ENCODE data around the gene KCNJ5. TPM values are rescaled to one million over a fixed set of nuclear protein-coding genes. Genes with fewer than 3 reads are reported as not detected.

KCNJ5 gene
- total RNA-seq, 1 experiment from 2014 or later, result 0.11 TPM

GRCh38 chr11:128894286-128894681, 3.1 kb downstream of the KCNJ5 start:
- Histone ChIP-seq H3K4ac (ENCODE audit: low read depth, low read length) (no peak overlapping the region), H3K9ac (ENCODE audit: extremely low read depth, insufficient read length, low read length) (no peak overlapping the region), H4K5ac (ENCODE audit: insufficient read length, low read depth, low read length) (no peak overlapping the region), H2BK5ac (ENCODE audit: insufficient read length, low read length) (no peak overlapping the region), H3K9me3 (ENCODE audit: control insufficient read depth, low read depth, low read length) (no peaks in the 10 kb centered on the region), H3K27ac (ENCODE audit: insufficient read length, low read depth, low read length) (no peak overlapping the region), H3K14ac (ENCODE audit: insufficient read depth, low read length) (no peak overlapping the region), H3K4me1 (ENCODE audit: insufficient read depth, low read length) (no peaks in the 10 kb centered on the region), H2AFZ (ENCODE audit: low read length) (no peak overlapping the region), H2BK12ac (ENCODE audit: insufficient read length, low read depth, low read length) (no peak overlapping the region), H2AK5ac (ENCODE audit: insufficient read length, low read length) (no peak overlapping the region), H3K56ac (ENCODE audit: insufficient read length, low read depth, low read length) (no peak overlapping the region), H3K18ac (ENCODE audit: insufficient read length, low read depth, low read length) (no peak overlapping the region), H3K23ac (ENCODE audit: insufficient read length, low read depth, low read length) (no peak overlapping the region), H2BK15ac (ENCODE audit: low read depth, low read length) (no peak overlapping the region), H3K23me2 (ENCODE audit: insufficient read length, low read depth, low read length, poor library complexity, severe bottlenecking) (peaks cover 8% of the 10 kb centered on the region), H2BK20ac (ENCODE audit: low read depth, low read length, poor library complexity, severe bottlenecking) (no peak overlapping the region), H4K20me1 (ENCODE audit: control insufficient read depth, insufficient read depth, insufficient read length) (no peaks in the 10 kb centered on the region), H3K27me3 (ENCODE audit: insufficient read depth, low read length) (peaks cover 44% of the 10 kb centered on the region), H3T11ph (ENCODE audit: low read length) (no peak overlapping the region), H2BK120ac (ENCODE audit: low read depth, low read length, poor library complexity, severe bottlenecking) (no peak overlapping the region), H4K8ac (replicated peaks; ENCODE audit: insufficient read length, low read depth, low read length) (no peak overlapping the region), H3K4me2 (ENCODE audit: insufficient read depth, insufficient read length, low read length) (no peak overlapping the region), H3K79me2 (ENCODE audit: insufficient read depth, low read length) (no peaks in the 10 kb centered on the region), H4K91ac (ENCODE audit: insufficient read length, low read depth, low read length) (no peak overlapping the region), H3K79me1 (ENCODE audit: insufficient read depth, low read depth, low read length, poor library complexity, severe bottlenecking) (no peaks in the 10 kb centered on the region)
- H3K27me3 Mint-ChIP-seq (ENCODE audit: low read depth), result peaks cover 93% of the 10 kb centered on the region
- no peak for TF ChIP-seq CTCF (conservative IDR thresholded peaks at IDR 0.05)
- peaks cover 11 to 16% of the 10 kb centered on the region in 2 experiments for H3K4me1 Mint-ChIP-seq
- H3K4me3 Mint-ChIP-seq, result no peak overlapping the region; a peak in 1 of 5 replicates
- H3K36me3 Mint-ChIP-seq (ENCODE audit: insufficient read depth in 1 of 3, low read depth in 3 of 3), result no peaks in the 10 kb centered on the region
- no peaks in the 10 kb centered on the region; a peak in 1 of 5 replicates for H3K9me3 Mint-ChIP-seq
- H3K27ac Mint-ChIP-seq, result no peak overlapping the region
- WGBS (ENCODE audit: extremely low coverage, insufficient read length, low lambda C conversion rate), result no CpG with 5 or more reads among the region's 3 CpGs
- DNase-seq, result no peak

Data from H9 (cell line).